SK-N-MC (cell line): Measurements from ENCODE around the gene SYN1.

Experiments used
- EZH2 ChIP-seq: fragments of 200-600 bp; sonication (generic); IDR thresholded peaks from one replicate; pipeline ENCODE4 v1.6.1; 2017; ENCODE audit warnings: antibody characterized with exemption
- POLR2AphosphoS5 ChIP-seq: IDR thresholded peaks from 2 replicates; pipeline ENCODE4 v1.6.1; 2012; ENCODE audit warnings: mild to moderate bottlenecking, low read depth, low read length, borderline replicate concordance

- TF ChIP-seq EZH2 (no peak), POLR2AphosphoS5 (no peak)
Measured at GRCh38 chrX:47607091-47607490, 12.6 kb downstream of the SYN1 start.
